HG03457 (cell line): Measurements from ENCODE around the gene GBE1.

Experiments used
- ATAC-seq: cut with Tn5 transposase; IDR thresholded peaks from one replicate; pipeline ENCODE4 v1.9.1; 2021; ENCODE audit warnings: moderate number of reproducible peaks; ENCODE audit not compliant: unreplicated experiment

The GBE1 gene

GRCh38 chr3:81632659-81633058, 128.8 kb downstream of the GBE1 start:
- ATAC-seq: no peak

DNA sequence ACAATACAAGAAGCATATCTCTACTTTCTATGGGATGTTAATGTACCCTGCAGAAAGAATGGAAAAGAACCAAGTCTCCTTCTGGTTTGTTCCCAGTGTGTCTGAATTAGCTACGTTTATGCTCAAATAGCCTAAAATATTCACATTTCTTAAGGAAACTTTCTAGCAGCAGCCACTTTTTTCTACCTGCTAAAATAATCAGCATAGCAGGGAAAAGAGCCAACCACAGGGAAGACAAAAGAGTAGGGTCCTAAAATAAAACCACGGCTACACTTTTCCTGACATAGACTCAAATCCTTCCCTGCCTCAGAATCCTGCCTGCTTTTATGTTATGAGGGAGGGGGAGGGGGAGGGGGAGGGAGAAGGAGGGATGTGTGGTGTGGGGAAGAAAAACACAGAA, 136.7 kb downstream of the GBE1 start:
- ATAC-seq: no peak

GRCh38 chr3:81622395-81622794, 139.1 kb downstream of the GBE1 start:
- ATAC-seq: no peak

DNA sequence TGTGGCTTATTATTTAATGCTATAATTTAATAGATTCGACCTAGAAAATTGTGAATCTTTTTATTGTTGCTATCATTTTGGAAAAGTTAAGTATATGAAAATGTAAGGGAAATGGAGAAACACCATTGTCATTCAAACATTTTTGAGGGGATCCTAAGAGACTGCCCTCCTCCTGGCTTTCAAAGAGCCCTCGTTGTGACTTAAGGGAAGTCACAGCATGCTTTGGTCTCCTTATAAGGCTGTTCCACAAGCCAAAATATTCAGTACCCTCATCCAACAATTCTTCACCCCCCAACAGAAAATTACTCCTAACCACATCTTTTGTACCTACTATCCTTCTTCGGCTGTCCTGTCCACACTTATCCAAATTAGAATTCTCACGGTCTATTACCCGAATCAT, 140.2 kb downstream of the GBE1 start:
- no peak for ATAC-seq

GRCh38 chr3:81620849-81621248, 140.6 kb downstream of the GBE1 start:
- no peak for ATAC-seq

- no peak for ATAC-seq
Measured at GRCh38 chr3:81612768-81613167, 148.7 kb downstream of the GBE1 start.

GRCh38 chr3:81602781-81603180, 158.7 kb downstream of the GBE1 start:
- no peak for ATAC-seq

GRCh38 chr3:81601707-81602305, 159.6 kb downstream of the GBE1 start:
- no peak for ATAC-seq

DNA sequence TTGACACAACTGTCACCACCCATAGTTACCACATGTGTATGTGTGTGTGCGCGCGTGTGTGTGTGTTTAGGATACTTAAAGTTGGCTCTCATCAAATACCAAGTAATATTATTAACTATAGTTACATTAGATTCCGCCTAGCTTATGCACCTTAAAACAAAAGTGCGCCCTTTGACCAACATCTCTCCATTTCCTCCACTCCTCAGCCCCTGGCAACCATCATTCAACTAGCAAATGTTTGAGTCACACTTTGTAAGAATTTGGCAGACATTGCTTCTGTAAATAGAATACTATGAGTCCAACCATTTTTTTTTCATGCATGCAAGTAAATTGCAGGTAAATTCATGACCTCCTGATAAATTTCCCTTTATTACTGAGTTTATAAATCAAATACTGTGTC, 169.3 kb downstream of the GBE1 start:
- ATAC-seq: no peak

GRCh38 chr3:81585937-81586336, 175.5 kb downstream of the GBE1 start:
- ATAC-seq: no peak

- ATAC-seq: no peak
Measured at GRCh38 chr3:81585056-81585455, 176.4 kb downstream of the GBE1 start.

DNA sequence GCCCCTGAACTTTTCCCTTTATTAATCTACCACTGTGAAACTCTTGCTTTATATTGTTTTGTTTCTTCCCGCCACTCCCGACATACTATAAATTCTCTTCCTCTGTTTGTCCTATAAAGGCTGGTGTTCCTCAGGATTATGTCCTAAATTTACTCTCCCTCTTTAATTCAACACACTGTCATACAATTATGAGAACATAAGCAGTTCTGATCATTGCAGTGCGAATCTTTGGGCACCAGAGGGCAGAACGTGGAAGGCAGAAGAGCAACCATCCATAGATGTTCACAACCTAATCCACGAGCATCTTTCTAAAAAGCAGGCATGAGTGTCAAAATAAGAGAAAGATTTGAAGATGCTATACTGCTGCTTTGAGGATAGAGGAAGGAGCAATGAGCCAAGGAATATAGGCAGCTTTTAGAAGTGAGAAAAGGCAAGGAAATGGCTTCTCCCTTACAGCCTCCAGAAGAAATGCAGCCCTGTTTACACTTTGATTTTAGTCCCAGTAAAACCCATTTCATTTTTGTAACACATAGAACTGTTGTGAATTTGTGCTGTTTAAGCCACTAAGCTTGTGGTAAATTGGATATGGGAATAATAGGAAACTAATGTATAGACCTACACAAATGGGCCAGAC, 179.4 kb downstream of the GBE1 start:
- ATAC-seq: no peak

- no peak for ATAC-seq
Measured at GRCh38 chr3:81580355-81580754, 181.1 kb downstream of the GBE1 start.

DNA sequence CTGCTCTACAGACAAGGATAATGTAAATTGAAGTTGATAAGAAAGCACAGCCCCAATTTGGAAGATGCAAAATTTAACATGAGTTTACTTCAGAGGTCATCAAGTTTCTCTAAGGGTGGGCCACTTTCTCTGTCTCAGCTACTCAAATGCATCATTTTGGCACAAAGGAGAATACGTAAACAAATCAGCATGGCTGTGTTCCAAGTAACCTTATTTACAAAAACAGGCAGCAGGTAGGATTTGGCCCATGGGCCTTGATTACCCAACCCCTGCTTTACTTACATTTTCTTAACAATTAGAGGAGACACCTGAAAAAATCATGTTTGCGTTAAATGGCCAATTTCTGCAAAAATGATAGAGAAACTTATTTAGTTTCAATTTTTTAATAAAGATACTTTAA, 181.7 kb downstream of the GBE1 start:
- no peak for ATAC-seq

DNA sequence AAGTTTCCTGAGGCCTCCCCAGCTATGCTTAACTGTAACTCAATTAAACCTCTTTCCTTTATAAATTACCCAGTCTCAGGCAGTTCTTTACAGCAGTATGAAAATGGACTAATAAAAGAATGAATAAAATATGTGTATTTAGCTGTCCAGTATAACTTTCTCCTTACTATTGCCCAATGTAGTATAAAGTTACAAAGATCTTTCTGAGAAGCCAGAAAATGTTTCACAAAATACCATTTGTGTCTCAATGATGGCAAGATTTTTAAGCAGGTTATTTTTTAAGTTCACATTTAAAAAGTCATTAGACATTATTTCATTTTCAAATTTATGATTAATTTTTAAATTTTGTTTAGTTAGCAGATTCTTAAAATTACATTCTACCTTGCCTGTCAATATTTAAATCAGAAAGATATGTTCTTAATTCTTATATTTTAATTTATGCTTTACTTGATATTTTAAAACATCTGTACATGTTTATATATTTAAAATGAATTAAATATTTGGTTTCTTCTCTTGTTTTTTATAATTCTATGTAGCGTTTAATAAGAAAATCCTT, 189.2 kb downstream of the GBE1 start:
- ATAC-seq: no peak

DNA sequence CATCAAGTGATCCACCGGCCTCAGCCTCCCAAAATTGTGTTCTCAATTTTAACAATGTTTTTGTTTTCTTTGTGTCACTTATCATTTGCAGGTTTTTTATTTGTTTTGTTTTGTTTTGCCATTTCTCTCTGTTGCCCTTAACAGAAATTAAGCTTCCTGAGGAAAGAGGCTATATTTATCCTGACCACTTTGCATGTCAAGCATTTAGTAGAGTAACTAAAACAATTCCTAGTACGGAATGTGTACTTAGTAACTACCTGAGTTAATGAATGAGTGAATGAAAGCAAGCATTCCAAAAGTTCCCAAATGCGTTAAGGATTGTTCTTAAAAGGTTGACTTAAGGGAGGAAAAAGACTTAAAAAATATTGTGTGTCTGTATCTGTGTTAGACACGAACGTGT, 193.1 kb downstream of the GBE1 start:
- no peak for ATAC-seq

- no peak for ATAC-seq
Measured at GRCh38 chr3:81565041-81565440, 196.4 kb downstream of the GBE1 start.

DNA sequence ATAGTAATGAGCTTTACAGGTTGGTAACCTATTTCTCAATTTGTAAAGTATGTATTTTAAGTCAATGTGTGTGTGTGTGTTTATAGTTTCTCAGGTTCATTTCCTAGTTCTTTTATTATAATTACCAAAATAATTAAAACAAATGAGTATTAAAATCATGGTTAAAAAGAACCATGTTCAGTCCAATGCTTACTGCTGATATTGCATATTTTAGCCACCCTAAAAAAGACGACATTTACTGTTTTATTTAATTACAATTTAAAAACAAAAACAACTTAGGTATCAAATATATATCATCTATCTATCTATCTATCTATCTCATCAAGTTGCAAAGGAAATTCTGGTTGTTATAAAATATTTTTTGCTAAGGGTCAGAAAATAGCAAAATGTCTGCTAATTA, 203.3 kb downstream of the GBE1 start:
- no peak for ATAC-seq

DNA sequence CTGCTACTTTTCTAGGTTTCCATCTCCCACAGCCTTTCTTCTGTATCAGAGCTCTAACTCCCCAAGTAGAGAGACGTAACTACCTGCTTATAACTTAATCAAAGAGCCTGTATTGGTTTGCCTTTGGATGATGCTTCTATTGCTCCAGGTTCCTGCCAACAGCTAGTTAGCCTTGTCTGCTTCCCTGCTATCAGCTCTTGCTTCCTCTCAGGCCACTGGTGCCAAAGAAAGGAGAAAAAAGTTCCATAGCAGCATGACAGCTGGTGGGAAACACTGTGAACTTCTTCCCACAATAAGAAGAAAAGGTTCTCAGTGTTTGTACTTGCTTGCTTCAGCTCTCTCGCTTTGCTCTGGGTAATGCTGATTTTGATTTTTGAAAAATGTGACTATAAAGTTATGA, 206.6 kb downstream of the GBE1 start:
- no peak for ATAC-seq

GRCh38 chr3:81554388-81554787, 207.1 kb downstream of the GBE1 start:
- no peak for ATAC-seq

DNA sequence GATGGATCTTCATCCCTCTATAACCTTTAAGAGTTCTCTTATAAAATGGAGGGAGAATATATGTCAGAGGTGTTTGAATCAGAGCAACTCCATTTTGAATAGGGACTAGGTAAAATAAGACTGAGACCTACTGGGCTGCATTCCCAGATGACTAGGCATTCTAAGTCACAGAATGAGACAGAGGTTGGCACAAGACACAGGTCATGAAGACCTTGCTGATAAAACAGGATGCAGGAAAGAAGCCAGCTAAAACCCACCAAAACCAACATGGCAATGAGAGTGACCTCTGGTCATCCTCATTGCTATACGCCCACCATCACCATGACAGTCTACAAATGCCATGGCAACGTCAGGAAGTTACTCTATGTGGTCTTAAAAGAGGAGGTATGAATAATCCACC, 211.0 kb downstream of the GBE1 start:
- ATAC-seq: no peak

- ATAC-seq: no peak
Measured at GRCh38 chr3:81549831-81550230, 211.6 kb downstream of the GBE1 start.

DNA sequence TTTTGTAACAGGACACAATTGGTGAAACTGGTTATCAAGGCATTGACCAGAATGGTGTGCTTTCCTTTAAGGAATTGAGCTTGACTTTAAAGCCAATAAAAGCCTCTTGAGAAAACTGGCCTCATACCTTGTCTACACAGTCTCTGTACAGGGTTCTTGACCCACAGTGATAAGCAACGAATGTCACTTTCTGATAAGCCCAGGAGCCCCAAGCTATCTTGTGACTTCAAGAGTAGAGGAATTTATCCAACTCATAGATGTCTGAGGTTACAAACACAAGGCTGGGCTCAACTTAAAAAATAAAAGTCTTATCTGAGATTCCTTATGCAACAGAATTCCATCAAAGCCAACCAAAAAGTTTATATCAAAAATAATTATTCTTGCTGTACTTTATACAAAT, 212.1 kb downstream of the GBE1 start:
- ATAC-seq: no peak
